ENCODE measurements around the gene MAP3K9. TPM values are rescaled to one million over a fixed set of nuclear protein-coding genes. Genes with fewer than 3 reads are reported as not detected.
A peak's percentile ranks its signal among the peaks of the same experiment; 100 is the strongest.

The MAP3K9 gene
- total and polyA plus RNA-seq, 9 of the 15 experiments (the other 6 are each of a cell fraction or from before 2014, with no cell fraction given): 0.03 to 0.60 (median 0.36) TPM

DNA sequence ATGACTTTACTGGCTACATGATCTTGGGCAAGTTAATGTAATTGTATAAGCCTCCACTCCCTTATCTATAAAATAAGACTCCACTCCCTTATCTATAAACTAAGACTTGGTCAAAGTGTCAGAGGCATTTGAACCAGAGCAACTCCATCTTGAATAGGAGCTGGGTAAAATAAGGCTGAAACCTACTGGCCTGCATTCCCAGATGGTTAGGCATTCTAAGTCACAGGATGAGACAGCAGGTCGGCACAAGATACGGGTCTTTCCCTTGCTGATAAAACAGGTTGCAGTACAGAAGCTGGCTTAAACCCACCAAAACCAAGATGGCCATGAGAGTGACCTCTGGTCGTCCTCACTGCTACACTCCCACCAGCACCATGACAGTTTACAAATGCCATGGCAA, 44.3 kb upstream of the MAP3K9 start (continued):
- peak; percentile 66 for TF ChIP-seq DIDO1 (tag; IDR thresholded peaks at IDR 0.05; ENCODE audit: low read depth)
- peak; percentile 95 for TF ChIP-seq ZNF584 (CRISPR knock-in tag; IDR thresholded peaks at IDR 0.05; ENCODE audit: low read depth)
- TF ChIP-seq GABPA (tag; conservative IDR thresholded peaks at IDR 0.05; ENCODE audit: low read depth): 0 out of 2 replicates have a peak, but pooled peaks have one; percentile 27
- TF ChIP-seq ZBTB17 (CRISPR knock-in tag; IDR thresholded peaks at IDR 0.05): 0 out of 2 replicates have a peak, but pooled peaks have one; percentile 22
- peak; percentile 86 for TF ChIP-seq ILK (tag; IDR thresholded peaks at IDR 0.05; ENCODE audit: borderline replicate concordance, low read depth)
- TF ChIP-seq BACH1 (tag; IDR thresholded peaks at IDR 0.05): 0 out of 2 replicates have a peak, but pooled peaks have one; percentile 45
- peak; percentile 86; the same call in 1 of the 2 replicates for TF ChIP-seq DMBX1 (CRISPR knock-in tag; IDR thresholded peaks at IDR 0.05; ENCODE audit: borderline replicate concordance)
- TF ChIP-seq, protein P1, sequence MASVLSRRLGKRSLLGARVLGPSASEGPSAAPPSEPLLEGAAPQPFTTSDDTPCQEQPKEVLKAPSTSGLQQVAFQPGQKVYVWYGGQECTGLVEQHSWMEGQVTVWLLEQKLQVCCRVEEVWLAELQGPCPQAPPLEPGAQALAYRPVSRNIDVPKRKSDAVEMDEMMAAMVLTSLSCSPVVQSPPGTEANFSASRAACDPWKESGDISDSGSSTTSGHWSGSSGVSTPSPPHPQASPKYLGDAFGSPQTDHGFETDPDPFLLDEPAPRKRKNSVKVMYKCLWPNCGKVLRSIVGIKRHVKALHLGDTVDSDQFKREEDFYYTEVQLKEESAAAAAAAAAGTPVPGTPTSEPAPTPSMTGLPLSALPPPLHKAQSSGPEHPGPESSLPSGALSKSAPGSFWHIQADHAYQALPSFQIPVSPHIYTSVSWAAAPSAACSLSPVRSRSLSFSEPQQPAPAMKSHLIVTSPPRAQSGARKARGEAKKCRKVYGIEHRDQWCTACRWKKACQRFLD (CRISPR knock-in tag; IDR thresholded peaks at IDR 0.05): peak; percentile 96
- peak; percentile 63 for TF ChIP-seq PTRF (tag; IDR thresholded peaks at IDR 0.05)
- TF ChIP-seq, protein P2, sequence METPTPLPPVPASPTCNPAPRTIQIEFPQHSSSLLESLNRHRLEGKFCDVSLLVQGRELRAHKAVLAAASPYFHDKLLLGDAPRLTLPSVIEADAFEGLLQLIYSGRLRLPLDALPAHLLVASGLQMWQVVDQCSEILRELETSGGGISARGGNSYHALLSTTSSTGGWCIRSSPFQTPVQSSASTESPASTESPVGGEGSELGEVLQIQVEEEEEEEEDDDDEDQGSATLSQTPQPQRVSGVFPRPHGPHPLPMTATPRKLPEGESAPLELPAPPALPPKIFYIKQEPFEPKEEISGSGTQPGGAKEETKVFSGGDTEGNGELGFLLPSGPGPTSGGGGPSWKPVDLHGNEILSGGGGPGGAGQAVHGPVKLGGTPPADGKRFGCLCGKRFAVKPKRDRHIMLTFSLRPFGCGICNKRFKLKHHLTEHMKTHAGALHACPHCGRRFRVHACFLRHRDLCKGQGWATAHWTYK (CRISPR knock-in tag; IDR thresholded peaks at IDR 0.05): 0 out of 2 replicates have a peak, but pooled peaks have one; percentile 44
- TF ChIP-seq ZNF583 (CRISPR knock-in tag; IDR thresholded peaks at IDR 0.05): peak; percentile 84; the same call in 1 of the 2 replicates
- TF ChIP-seq, protein P3, sequence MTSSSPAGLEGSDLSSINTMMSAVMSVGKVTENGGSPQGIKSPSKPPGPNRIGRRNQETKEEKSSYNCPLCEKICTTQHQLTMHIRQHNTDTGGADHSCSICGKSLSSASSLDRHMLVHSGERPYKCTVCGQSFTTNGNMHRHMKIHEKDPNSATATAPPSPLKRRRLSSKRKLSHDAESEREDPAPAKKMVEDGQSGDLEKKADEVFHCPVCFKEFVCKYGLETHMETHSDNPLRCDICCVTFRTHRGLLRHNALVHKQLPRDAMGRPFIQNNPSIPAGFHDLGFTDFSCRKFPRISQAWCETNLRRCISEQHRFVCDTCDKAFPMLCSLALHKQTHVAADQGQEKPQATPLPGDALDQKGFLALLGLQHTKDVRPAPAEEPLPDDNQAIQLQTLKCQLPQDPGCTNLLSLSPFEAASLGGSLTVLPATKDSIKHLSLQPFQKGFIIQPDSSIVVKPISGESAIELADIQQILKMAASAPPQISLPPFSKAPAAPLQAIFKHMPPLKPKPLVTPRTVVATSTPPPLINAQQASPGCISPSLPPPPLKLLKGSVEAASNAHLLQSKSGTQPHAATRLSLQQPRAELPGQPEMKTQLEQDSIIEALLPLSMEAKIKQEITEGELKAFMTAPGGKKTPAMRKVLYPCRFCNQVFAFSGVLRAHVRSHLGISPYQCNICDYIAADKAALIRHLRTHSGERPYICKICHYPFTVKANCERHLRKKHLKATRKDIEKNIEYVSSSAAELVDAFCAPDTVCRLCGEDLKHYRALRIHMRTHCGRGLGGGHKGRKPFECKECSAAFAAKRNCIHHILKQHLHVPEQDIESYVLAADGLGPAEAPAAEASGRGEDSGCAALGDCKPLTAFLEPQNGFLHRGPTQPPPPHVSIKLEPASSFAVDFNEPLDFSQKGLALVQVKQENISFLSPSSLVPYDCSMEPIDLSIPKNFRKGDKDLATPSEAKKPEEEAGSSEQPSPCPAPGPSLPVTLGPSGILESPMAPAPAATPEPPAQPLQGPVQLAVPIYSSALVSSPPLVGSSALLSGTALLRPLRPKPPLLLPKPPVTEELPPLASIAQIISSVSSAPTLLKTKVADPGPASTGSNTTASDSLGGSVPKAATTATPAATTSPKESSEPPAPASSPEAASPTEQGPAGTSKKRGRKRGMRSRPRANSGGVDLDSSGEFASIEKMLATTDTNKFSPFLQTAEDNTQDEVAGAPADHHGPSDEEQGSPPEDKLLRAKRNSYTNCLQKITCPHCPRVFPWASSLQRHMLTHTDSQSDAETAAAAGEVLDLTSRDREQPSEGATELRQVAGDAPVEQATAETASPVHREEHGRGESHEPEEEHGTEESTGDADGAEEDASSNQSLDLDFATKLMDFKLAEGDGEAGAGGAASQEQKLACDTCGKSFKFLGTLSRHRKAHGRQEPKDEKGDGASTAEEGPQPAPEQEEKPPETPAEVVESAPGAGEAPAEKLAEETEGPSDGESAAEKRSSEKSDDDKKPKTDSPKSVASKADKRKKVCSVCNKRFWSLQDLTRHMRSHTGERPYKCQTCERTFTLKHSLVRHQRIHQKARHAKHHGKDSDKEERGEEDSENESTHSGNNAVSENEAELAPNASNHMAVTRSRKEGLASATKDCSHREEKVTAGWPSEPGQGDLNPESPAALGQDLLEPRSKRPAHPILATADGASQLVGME (CRISPR knock-in tag; IDR thresholded peaks at IDR 0.05): peak; percentile 50; the same call in 1 of the 2 replicates
- peak; percentile 93 for TF ChIP-seq HDAC8 (tag; IDR thresholded peaks at IDR 0.05)
- TF ChIP-seq, protein P4, sequence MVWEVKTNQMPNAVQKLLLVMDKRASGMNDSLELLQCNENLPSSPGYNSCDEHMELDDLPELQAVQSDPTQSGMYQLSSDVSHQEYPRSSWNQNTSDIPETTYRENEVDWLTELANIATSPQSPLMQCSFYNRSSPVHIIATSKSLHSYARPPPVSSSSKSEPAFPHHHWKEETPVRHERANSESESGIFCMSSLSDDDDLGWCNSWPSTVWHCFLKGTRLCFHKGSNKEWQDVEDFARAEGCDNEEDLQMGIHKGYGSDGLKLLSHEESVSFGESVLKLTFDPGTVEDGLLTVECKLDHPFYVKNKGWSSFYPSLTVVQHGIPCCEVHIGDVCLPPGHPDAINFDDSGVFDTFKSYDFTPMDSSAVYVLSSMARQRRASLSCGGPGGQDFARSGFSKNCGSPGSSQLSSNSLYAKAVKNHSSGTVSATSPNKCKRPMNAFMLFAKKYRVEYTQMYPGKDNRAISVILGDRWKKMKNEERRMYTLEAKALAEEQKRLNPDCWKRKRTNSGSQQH (CRISPR knock-in tag; IDR thresholded peaks at IDR 0.05): peak; percentile 87
- 0 out of 2 replicates have a peak, but pooled peaks have one; percentile 50 for TF ChIP-seq TEAD2 (tag; IDR thresholded peaks at IDR 0.05)
- TF ChIP-seq, protein P5, sequence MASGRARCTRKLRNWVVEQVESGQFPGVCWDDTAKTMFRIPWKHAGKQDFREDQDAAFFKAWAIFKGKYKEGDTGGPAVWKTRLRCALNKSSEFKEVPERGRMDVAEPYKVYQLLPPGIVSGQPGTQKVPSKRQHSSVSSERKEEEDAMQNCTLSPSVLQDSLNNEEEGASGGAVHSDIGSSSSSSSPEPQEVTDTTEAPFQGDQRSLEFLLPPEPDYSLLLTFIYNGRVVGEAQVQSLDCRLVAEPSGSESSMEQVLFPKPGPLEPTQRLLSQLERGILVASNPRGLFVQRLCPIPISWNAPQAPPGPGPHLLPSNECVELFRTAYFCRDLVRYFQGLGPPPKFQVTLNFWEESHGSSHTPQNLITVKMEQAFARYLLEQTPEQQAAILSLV (tag; IDR thresholded peaks at IDR 0.05): 0 out of 2 replicates have a peak, but pooled peaks have one; percentile 55
- TF ChIP-seq GTF2A2 (tag; IDR thresholded peaks at IDR 0.05): peak; percentile 80
